Measurements from ENCODE around the gene SYT9.

The SYT9 gene

DNA sequence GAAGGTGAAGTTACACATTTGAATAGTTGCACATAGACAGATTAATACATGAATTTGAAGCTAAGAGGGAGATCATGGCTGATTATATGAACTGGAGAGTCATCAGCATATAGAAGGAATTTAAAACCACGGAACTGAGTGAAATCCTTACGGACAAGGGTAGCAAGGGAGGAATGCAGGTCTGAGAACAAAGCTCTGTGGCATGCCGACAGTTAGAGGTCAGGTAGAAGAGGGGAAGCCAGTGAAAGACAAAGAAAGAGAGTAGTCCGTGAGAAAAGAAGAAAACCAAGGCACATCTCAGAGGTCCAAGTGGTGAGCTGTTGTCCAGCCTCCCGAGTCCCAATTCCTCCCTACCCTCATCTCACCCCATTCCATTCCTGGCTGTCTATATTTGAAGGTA, 11.8 kb upstream of the SYT9 start:
- Histone ChIP-seq H3K36me3 (ENCODE audit: insufficient read depth, insufficient read length, low read length) (no peaks in the 10 kb centered on the region), H3K9me3 (ENCODE audit: insufficient read depth, low read length) (no peaks in the 10 kb centered on the region), H3K27me3 (ENCODE audit: insufficient read depth, insufficient read length) (peaks cover 6% of the 10 kb centered on the region), H3K4me1 (ENCODE audit: insufficient read depth, insufficient read length) (no peaks in the 10 kb centered on the region), H3K9ac (ENCODE audit: insufficient read length, low read depth) (no peak overlapping the region), H3K4me3 (ENCODE audit: insufficient read length, low read depth) (no peak overlapping the region)
- DNase-seq (ENCODE audit: low read depth, low spot score): no peak
- TF ChIP-seq SUZ12 (IDR thresholded peaks at IDR 0.05; ENCODE audit: extremely low read depth, insufficient read depth, insufficient read length): no peak
- TF ChIP-seq ZNF274 (IDR thresholded peaks at IDR 0.05; ENCODE audit: low read depth, low read length): no peak
- TF ChIP-seq YY1 (IDR thresholded peaks at IDR 0.05; ENCODE audit: insufficient read depth, insufficient read length): no peak

DNA sequence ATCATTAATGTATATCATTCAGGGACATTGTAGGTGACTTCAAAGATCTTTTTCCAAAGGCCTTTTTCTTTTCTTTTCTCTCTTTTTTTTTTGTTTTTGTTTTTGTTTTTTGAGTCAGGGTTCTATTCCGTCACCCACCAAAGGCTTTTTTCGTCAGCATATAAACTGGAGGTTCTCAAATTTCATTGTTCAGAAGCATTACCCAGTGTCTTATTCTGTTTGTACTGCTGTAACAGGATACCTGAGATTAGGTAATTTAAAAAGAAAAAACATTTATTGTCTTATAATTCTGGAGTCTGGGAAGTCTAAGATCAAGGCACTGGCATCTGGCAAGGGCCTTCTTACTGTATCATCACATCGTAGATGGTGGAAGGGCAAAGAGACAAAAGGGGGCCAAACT, 6.4 kb upstream of the SYT9 start:
- DNase-seq (ENCODE audit: low read depth, low spot score): no peak
- Histone ChIP-seq H3K9me3 (ENCODE audit: insufficient read depth, low read length) (no peaks in the 10 kb centered on the region), H3K4me3 (ENCODE audit: insufficient read length, low read depth) (no peak overlapping the region), H3K4me1 (ENCODE audit: insufficient read depth, insufficient read length) (no peaks in the 10 kb centered on the region), H3K9ac (ENCODE audit: insufficient read length, low read depth) (no peak overlapping the region), H3K27me3 (ENCODE audit: insufficient read depth, insufficient read length) (peaks cover 15% of the 10 kb centered on the region), H3K36me3 (ENCODE audit: insufficient read depth, insufficient read length, low read length) (no peaks in the 10 kb centered on the region)
- TF ChIP-seq ZNF274 (IDR thresholded peaks at IDR 0.05; ENCODE audit: low read depth, low read length) (no peak), SUZ12 (IDR thresholded peaks at IDR 0.05; ENCODE audit: extremely low read depth, insufficient read depth, insufficient read length) (no peak), YY1 (IDR thresholded peaks at IDR 0.05; ENCODE audit: insufficient read depth, insufficient read length) (no peak)

- Histone ChIP-seq H3K36me3 (ENCODE audit: insufficient read depth, insufficient read length, low read length) (no peaks in the 10 kb centered on the region), H3K27me3 (ENCODE audit: insufficient read depth, insufficient read length) (peaks cover 23% of the 10 kb centered on the region), H3K9ac (ENCODE audit: insufficient read length, low read depth) (no peak overlapping the region), H3K4me3 (ENCODE audit: insufficient read length, low read depth) (no peak overlapping the region), H3K4me1 (ENCODE audit: insufficient read depth, insufficient read length) (no peaks in the 10 kb centered on the region), H3K9me3 (ENCODE audit: insufficient read depth, low read length) (no peaks in the 10 kb centered on the region)
- DNase-seq (ENCODE audit: low read depth, low spot score): no peak
- no peak for TF ChIP-seq ZNF274 (IDR thresholded peaks at IDR 0.05; ENCODE audit: low read depth, low read length)
- TF ChIP-seq SUZ12 (IDR thresholded peaks at IDR 0.05; ENCODE audit: extremely low read depth, insufficient read depth, insufficient read length): no peak
- TF ChIP-seq YY1 (IDR thresholded peaks at IDR 0.05; ENCODE audit: insufficient read depth, insufficient read length): no peak
These were observed 5.5 kb upstream of the SYT9 start for GRCh38 chr11:7246179-7246578.

GRCh38 chr11:7250166-7250565, 1.5 kb upstream of the SYT9 start:
- no peak for TF ChIP-seq YY1 (IDR thresholded peaks at IDR 0.05; ENCODE audit: insufficient read depth, insufficient read length)
- no peak for TF ChIP-seq SUZ12 (IDR thresholded peaks at IDR 0.05; ENCODE audit: extremely low read depth, insufficient read depth, insufficient read length)
- TF ChIP-seq ZNF274 (IDR thresholded peaks at IDR 0.05; ENCODE audit: low read depth, low read length): no peak
- H3K4me1 ChIP-seq (ENCODE audit: insufficient read depth, insufficient read length): no peaks in the 10 kb centered on the region
- no peaks in the 10 kb centered on the region for H3K36me3 ChIP-seq (ENCODE audit: insufficient read depth, insufficient read length, low read length)
- no peak for DNase-seq (ENCODE audit: low read depth, low spot score)
- H3K4me3 ChIP-seq (ENCODE audit: insufficient read length, low read depth): no peak overlapping the region
- H3K9ac ChIP-seq (ENCODE audit: insufficient read length, low read depth): no peak overlapping the region
- no peaks in the 10 kb centered on the region for H3K9me3 ChIP-seq (ENCODE audit: insufficient read depth, low read length)
- H3K27me3 ChIP-seq (ENCODE audit: insufficient read depth, insufficient read length): peaks cover 62% of the 10 kb centered on the region

- H3K27me3 ChIP-seq (ENCODE audit: insufficient read depth, insufficient read length): peaks cover 73% of the 10 kb centered on the region
- peak overlapping the region; percentile 59 for H3K9ac ChIP-seq (ENCODE audit: insufficient read length, low read depth)
- TF ChIP-seq ZNF274 (IDR thresholded peaks at IDR 0.05; ENCODE audit: low read depth, low read length): no peak
- TF ChIP-seq YY1 (IDR thresholded peaks at IDR 0.05; ENCODE audit: insufficient read depth, insufficient read length): no peak
- peak; percentile 37 for TF ChIP-seq SUZ12 (IDR thresholded peaks at IDR 0.05; ENCODE audit: extremely low read depth, insufficient read depth, insufficient read length)
- no peaks in the 10 kb centered on the region for H3K4me1 ChIP-seq (ENCODE audit: insufficient read depth, insufficient read length)
- peak overlapping the region; percentile 66 for H3K4me3 ChIP-seq (ENCODE audit: insufficient read length, low read depth)
- H3K9me3 ChIP-seq (ENCODE audit: insufficient read depth, low read length): no peaks in the 10 kb centered on the region
- no peak for DNase-seq (ENCODE audit: low read depth, low spot score)
- H3K36me3 ChIP-seq (ENCODE audit: insufficient read depth, insufficient read length, low read length): no peaks in the 10 kb centered on the region
These were observed 243 bp upstream of the SYT9 start for GRCh38 chr11:7251487-7251835.

GRCh38 chr11:7252683-7253213, 1.0 kb downstream of the SYT9 start:
- Histone ChIP-seq H3K4me3 (ENCODE audit: insufficient read length, low read depth) (peak overlapping the region; percentile 66), H3K9ac (ENCODE audit: insufficient read length, low read depth) (peak overlapping the region; percentile 75)

DNA sequence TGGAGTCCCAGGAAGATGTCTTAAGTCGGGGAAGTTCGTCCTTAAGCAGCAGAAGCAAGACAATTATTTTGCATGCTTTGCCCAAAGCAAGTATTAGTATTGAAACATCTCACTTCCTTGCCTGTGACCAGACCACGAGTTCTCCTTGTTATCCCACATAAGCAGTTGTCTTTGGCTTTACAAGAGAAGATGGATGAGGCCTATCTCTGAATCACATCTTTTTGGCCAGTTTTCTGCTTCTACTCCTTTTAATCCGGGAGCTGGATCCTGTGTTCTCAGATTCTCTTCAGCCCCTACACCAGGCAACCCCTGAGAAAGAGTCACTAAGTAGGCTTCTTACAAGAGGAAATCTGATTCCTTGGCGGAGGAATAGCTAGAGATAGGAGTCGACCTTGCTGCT, 2.1 kb downstream of the SYT9 start:
- Histone ChIP-seq H3K4me1 (ENCODE audit: insufficient read depth, insufficient read length) (no peaks in the 10 kb centered on the region), H3K27me3 (ENCODE audit: insufficient read depth, insufficient read length) (peaks cover 73% of the 10 kb centered on the region), H3K9me3 (ENCODE audit: insufficient read depth, low read length) (no peaks in the 10 kb centered on the region), H3K4me3 (ENCODE audit: insufficient read length, low read depth) (no peak overlapping the region), H3K36me3 (ENCODE audit: insufficient read depth, insufficient read length, low read length) (no peaks in the 10 kb centered on the region), H3K9ac (ENCODE audit: insufficient read length, low read depth) (no peak overlapping the region)
- TF ChIP-seq SUZ12 (IDR thresholded peaks at IDR 0.05; ENCODE audit: extremely low read depth, insufficient read depth, insufficient read length) (no peak), YY1 (IDR thresholded peaks at IDR 0.05; ENCODE audit: insufficient read depth, insufficient read length) (no peak), ZNF274 (IDR thresholded peaks at IDR 0.05; ENCODE audit: low read depth, low read length) (no peak)
- no peak for DNase-seq (ENCODE audit: low read depth, low spot score)

More at GRCh38 chr11:7252683-7253213, 1.0 kb downstream of the SYT9 start:
- H3K27me3 ChIP-seq (ENCODE audit: insufficient read depth, insufficient read length): peaks cover 73% of the 10 kb centered on the region
- DNase-seq (ENCODE audit: low read depth, low spot score): no peak
- no peaks in the 10 kb centered on the region for H3K4me1 ChIP-seq (ENCODE audit: insufficient read depth, insufficient read length)
- no peaks in the 10 kb centered on the region for H3K9me3 ChIP-seq (ENCODE audit: insufficient read depth, low read length)
- no peaks in the 10 kb centered on the region for H3K36me3 ChIP-seq (ENCODE audit: insufficient read depth, insufficient read length, low read length)
- TF ChIP-seq YY1 (IDR thresholded peaks at IDR 0.05; ENCODE audit: insufficient read depth, insufficient read length) (no peak), SUZ12 (IDR thresholded peaks at IDR 0.05; ENCODE audit: extremely low read depth, insufficient read depth, insufficient read length) (no peak), ZNF274 (IDR thresholded peaks at IDR 0.05; ENCODE audit: low read depth, low read length) (no peak)

All from NT2/D1 (cell line).